C4-2B (cell line): Measurements from ENCODE around the gene DDX46.
"Not testable (repeated sequence)": the region's sequence is repeated elsewhere in the genome, so short reads cannot be mapped to it uniquely, and the experiment has no call there.

Source experiments
- H3K27ac ChIP-seq: fragments of 450-650 bp; 2 replicates; pipeline ENCODE4 v1.5.1; 2017
- CTCF ChIP-seq: fragments of 450-650 bp; conservative IDR thresholded peaks from 2 replicates; pipeline ENCODE4 v1.5.1; 2017; ENCODE audit warnings: mild to moderate bottlenecking
- ZFX ChIP-seq: fragments of 450-650 bp; IDR thresholded peaks from 2 replicates; pipeline ENCODE4 v1.6.1; 2017

DDX46 gene, protein sequence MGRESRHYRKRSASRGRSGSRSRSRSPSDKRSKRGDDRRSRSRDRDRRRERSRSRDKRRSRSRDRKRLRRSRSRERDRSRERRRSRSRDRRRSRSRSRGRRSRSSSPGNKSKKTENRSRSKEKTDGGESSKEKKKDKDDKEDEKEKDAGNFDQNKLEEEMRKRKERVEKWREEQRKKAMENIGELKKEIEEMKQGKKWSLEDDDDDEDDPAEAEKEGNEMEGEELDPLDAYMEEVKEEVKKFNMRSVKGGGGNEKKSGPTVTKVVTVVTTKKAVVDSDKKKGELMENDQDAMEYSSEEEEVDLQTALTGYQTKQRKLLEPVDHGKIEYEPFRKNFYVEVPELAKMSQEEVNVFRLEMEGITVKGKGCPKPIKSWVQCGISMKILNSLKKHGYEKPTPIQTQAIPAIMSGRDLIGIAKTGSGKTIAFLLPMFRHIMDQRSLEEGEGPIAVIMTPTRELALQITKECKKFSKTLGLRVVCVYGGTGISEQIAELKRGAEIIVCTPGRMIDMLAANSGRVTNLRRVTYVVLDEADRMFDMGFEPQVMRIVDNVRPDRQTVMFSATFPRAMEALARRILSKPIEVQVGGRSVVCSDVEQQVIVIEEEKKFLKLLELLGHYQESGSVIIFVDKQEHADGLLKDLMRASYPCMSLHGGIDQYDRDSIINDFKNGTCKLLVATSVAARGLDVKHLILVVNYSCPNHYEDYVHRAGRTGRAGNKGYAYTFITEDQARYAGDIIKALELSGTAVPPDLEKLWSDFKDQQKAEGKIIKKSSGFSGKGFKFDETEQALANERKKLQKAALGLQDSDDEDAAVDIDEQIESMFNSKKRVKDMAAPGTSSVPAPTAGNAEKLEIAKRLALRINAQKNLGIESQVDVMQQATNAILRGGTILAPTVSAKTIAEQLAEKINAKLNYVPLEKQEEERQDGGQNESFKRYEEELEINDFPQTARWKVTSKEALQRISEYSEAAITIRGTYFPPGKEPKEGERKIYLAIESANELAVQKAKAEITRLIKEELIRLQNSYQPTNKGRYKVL

DNA sequence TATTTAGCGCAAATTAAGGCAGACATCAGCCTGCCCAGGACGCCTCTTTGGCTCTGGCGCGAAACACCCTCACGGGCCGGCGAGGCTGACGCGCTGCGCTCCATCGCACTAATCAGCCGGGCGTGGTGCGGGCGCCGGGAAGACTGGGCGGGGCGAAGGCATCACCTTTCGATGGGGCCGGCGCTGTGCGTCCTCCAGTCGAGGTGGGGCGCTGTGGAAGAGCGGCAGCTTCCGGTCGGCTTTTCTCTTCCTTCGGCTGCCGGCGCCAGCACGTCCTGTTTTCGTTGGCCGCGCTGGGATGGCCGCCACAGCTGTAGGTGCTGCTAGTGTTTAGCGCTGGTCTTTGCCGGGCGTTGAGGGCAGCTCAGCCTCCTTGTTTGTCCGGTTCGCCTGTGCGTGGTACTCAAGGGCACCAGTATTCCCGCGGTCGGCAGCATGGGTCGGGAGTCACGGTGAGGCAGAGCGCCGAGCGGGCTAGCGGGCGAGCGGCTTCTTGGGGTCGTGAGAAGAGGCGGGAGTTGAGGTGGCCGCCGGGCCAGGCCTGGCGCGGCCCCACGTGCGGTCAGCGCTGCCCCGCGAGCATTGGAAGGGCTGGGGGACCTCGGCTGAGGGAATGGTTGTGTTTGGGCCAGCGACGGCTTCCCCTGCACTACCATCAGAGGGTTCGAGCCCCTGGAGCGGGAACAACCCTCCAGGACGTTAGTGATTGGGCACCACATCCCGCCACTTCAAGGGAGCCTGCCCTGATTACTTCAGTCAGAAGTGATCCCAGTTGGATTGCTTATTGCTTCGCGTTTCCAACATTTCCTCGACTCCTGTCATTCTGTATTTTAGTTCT is at the start of gene DDX46:
Gene DDX46 (plus strand): TSS at position 276 of the 838 bp plus-strand sequence. CDS start 160 bp downstream, at position 436.
- TF ChIP-seq ZFX = peak; percentile 58; the same call in 1 of the 2 replicates
- peak; percentile 96 for TF ChIP-seq CTCF
- peak within 1 kb of the TSS; percentile 83 for H3K27ac ChIP-seq

- no peak overlapping the region for H3K27ac ChIP-seq
- TF ChIP-seq CTCF = no peak
- TF ChIP-seq ZFX = no peak
These were observed 44.5 kb upstream of the DDX46 start for GRCh38 chr5:134714120-134714519.

- TF ChIP-seq ZFX (no peak), CTCF (no peak)
- no peak overlapping the region for H3K27ac ChIP-seq
These were observed 44.0 kb upstream of the DDX46 start for GRCh38 chr5:134714541-134714940.

GRCh38 chr5:134715466-134715865 is 43.1 kb upstream of the DDX46 start:
- H3K27ac ChIP-seq = not testable (repeated sequence)

- no peak for TF ChIP-seq ZFX
- no peak for TF ChIP-seq CTCF
- H3K27ac ChIP-seq = no peak overlapping the region
These were observed 33.7 kb upstream of the DDX46 start for GRCh38 chr5:134724872-134725271.

DNA sequence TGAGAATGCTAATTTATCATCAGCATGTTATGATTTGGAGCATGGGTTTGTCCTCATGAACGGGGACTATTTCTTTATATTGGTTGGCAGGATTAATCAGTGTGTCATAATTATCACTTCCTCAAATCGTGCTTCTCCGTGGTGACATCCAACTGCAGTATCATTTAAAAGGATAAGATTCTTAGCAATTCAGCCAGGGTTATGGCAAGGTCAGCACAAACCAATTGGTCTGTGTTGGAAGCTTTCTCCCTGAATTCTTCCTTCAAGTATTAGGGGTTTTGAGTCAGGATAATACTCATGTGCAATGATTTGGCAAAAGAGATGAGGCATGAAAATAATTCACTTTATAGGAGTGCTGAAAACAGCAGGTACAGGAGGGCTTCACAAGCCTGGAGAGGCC is 25.8 kb upstream of the DDX46 start:
- H3K27ac ChIP-seq = no peak overlapping the region
- TF ChIP-seq CTCF (no peak), ZFX (no peak)

DNA sequence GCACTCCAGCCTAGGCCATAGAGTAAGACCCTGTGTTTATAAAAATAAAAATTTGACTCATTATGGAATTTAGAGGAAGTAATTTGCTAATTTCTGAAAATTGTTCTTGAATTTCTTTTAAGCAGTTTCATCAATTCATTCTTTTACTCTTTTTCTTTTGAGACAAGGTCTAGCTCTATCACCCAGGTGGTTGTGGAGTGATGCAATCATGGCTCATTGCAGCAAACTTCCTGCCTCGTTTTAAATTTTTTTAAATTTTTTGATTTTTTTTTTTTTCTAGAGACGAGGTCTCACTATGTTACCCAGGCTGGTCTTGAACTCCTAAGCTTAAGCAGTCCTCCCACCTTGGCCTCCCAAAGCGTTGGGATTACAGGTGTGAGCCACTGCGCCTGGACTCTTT is 23.3 kb upstream of the DDX46 start:
- TF ChIP-seq CTCF (no peak), ZFX (no peak)

More for the DNA sequence above, 23.3 kb upstream of the DDX46 start:
- no peak overlapping the region for H3K27ac ChIP-seq
